Thymus (tissue), 11 donors: ENCODE results near the gene APBB2. TPM values are rescaled to one million over a fixed set of nuclear protein-coding genes. Genes with fewer than 3 reads are reported as not detected.

ENCODE experiments used
- DNase-seq, 9 donors: peaks; one replicate each; pipeline ENCODE4 v3.0.0-alpha.2; 2013; ENCODE audit warnings: low spot score in 9 of 9, low read depth in 6 of 9, missing footprints in 1 of 9
- H3K27ac ChIP-seq, 2 donors: one replicate each; pipeline ENCODE4 v1.5.1; 2013; ENCODE audit warnings: control low read depth in 1 of 2, low read depth in 1 of 2, low read length in 1 of 2, mild to moderate bottlenecking in 1 of 2, moderate library complexity in 1 of 2
- H3K27me3 ChIP-seq, 2 donors: one replicate each; pipeline ENCODE4 v1.5.1; 2013; ENCODE audit warnings: low read length in 1 of 2; ENCODE audit not compliant: control insufficient read depth in 2 of 2, insufficient read depth in 1 of 2
- H3K36me3 ChIP-seq, 2 donors: one replicate each; pipeline ENCODE4 v1.5.1; 2013; ENCODE audit warnings: low read length in 1 of 2, mild to moderate bottlenecking in 1 of 2, moderate library complexity in 1 of 2; ENCODE audit not compliant: control insufficient read depth in 2 of 2, insufficient read depth in 2 of 2
- H3K4me1 ChIP-seq, 2 donors: one replicate each; pipeline ENCODE4 v1.5.1; 2013; ENCODE audit warnings: low read length in 2 of 2; ENCODE audit not compliant: control insufficient read depth in 2 of 2, insufficient read depth in 2 of 2
- H3K4me3 ChIP-seq, 2 donors: one replicate each; pipeline ENCODE4 v1.5.1; 2013; ENCODE audit warnings: low read length in 2 of 2, control low read depth in 1 of 2, mild to moderate bottlenecking in 1 of 2
- H3K9me3 ChIP-seq, 2 donors: one replicate each; pipeline ENCODE4 v1.5.1; 2013; ENCODE audit warnings: low read length in 1 of 2, mild to moderate bottlenecking in 1 of 2; ENCODE audit not compliant: control insufficient read depth in 2 of 2, insufficient read depth in 1 of 2
- WGBS: extraction: QIAGEN DNeasy Blood & Tissue Kit; methylation state at CpG from one replicate; pipeline ENCODE4 v1.1.7; 2013; 5-methylcytosine and 5-hydroxymethylcytosine counted together
- polyA plus RNA-seq: library from polyadenylated mRNA; stranded (reverse); fragments of 200-250 nt; gene quantifications from one replicate; pipeline ENCODE4 v1.2.3, GENCODE V29; 2013
- total RNA-seq: library from RNA; stranded (reverse); fragments of 120-200 nt; gene quantifications from one replicate; pipeline ENCODE4 v1.2.4, GENCODE V29; 2013
- donor health status: healthy.

The APBB2 gene
- total and polyA plus RNA-seq, 2 donors = 10.0 to 20.2 TPM

DNA sequence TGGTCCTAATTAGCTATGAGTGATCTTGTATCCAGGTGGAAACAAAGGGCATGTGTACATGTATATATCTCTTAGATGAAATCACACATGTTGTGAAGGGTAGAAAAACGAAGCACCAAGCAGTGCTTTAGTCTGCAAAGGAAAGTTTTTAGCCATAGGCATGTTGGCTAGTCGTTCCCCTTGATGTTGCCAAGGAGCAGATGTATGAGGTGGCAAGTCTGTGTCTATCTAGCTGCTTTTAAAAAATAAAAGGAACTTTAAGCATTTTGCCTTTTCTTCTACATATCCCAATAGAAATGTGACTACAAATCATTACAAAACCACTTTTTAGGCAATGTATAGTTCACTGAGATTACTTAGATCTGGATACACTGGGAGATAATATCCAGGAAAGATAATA is 401.5 kb downstream of the APBB2 start:
- no peak overlapping the region for H3K4me3 ChIP-seq
- no peak overlapping the region for H3K27ac ChIP-seq
- WGBS = 97% methylated on average over 2 of the region's 2 CpGs
- no peaks in the 10 kb centered on the region for H3K4me1 ChIP-seq
- no peaks in the 10 kb centered on the region for H3K27me3 ChIP-seq
- H3K9me3 ChIP-seq = no peaks in the 10 kb centered on the region
- H3K36me3 ChIP-seq = no peaks in the 10 kb centered on the region
- no peak for DNase-seq

DNA sequence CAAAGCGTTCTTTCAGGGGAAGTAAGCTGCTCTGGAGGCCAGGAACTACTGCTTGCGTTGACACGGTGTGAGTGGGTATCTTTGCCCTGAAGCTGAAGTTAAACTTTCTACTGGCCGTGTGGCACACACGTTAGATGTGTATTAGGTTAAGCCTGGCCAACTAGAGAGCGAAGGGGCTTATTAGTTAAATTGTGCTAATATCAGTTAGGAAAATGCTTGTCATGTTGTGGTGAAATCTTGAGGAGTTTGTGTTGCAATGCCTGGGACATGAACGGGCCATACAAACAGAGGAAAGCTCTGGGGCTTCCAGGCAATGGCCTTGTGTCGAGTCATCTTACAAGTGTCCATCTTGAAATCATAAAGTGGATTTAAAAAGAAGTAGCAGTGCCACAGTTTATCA is 402.0 kb downstream of the APBB2 start:
- H3K27ac ChIP-seq = no peak overlapping the region
- 95% methylated on average over 8 of the region's 8 CpGs for WGBS
- DNase-seq = no peak

DNA sequence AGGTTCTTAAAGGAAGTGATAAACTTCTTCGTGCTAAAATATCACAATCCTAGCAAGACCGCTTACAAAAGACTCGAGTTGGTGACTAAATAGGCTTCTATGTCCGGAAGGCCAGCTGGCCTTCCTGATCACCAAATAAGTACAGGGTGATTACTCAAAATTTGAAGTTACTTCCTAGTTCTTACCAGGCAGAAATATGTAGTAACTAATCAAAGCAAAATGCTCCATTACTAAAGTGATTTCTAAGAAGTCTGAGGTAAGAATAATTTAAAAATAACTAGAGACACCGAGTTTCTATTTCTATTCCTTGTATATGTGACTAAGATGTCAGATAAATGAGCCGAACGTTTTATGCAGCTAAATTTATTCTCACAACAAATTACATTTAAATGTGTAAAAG is 402.4 kb downstream of the APBB2 start:
- 91% methylated on average over 7 of the region's 7 CpGs for WGBS
- Histone ChIP-seq H3K4me3 (no peak overlapping the region), H3K4me1 (no peaks in the 10 kb centered on the region), H3K9me3 (no peaks in the 10 kb centered on the region), H3K36me3 (no peaks in the 10 kb centered on the region), H3K27ac (no peak overlapping the region), H3K27me3 (no peaks in the 10 kb centered on the region)
- DNase-seq = no peak

More for the DNA sequence above, 402.0 kb downstream of the APBB2 start:
- H3K4me1 ChIP-seq = no peaks in the 10 kb centered on the region
- no peaks in the 10 kb centered on the region for H3K36me3 ChIP-seq
- no peaks in the 10 kb centered on the region for H3K9me3 ChIP-seq
- H3K4me3 ChIP-seq = no peak overlapping the region
- H3K27me3 ChIP-seq = no peaks in the 10 kb centered on the region

DNA sequence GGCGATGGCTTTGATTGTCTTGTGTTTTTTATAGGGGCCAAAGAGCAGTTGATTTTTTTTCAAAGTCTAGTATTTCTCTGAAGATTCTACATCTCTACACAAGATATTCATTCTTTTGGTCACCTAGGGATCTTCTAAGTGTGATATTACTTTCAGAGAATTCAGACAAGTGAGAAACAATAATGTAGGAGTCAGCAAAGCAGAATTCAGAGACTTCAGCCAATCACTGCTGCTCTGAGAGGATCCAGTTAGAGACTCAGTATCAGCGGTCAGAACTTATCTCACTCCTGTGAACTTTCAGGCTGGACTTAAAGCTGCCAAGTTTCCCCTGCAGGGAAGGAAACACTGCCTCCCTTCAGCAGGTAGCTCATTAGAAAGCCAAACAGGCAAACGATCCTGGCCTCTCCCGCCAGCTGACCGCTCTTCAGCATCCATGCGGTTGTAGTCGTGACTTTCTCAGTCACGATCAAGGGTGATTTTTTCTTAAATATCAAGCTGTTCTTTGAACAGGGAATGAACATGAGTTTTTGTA is 405.4 kb downstream of the APBB2 start:
- no peaks in the 10 kb centered on the region for H3K9me3 ChIP-seq
- H3K4me1 ChIP-seq = no peaks in the 10 kb centered on the region
- no peak overlapping the region for H3K27ac ChIP-seq
- no peak for DNase-seq
- H3K36me3 ChIP-seq = no peaks in the 10 kb centered on the region
- no peak overlapping the region for H3K4me3 ChIP-seq
- WGBS = 96% methylated on average over 8 of the region's 8 CpGs
- no peaks in the 10 kb centered on the region for H3K27me3 ChIP-seq

DNA sequence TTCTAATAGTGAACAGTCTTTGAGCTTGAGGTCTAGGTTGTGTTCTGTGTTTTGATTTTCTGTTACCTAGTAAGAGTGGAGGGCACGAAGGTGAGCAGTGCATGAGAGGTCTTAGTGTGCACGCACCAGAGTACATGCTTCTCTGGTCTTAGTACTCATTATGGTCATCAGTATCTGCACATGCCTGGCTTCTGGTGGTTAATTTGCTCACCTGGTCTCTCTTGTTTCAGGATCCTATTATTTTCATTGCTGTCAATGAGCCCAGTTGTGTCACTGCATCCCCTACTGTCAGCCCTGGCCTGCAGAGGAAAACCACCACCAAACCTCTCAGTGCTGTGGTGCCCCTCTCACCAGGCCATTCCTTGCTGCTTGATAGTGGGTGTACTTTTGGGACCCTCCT is 409.7 kb downstream of the APBB2 start:
- DNase-seq = no peak
- Histone ChIP-seq H3K9me3 (no peaks in the 10 kb centered on the region), H3K4me1 (no peaks in the 10 kb centered on the region), H3K27me3 (no peaks in the 10 kb centered on the region), H3K36me3 (no peaks in the 10 kb centered on the region), H3K27ac (no peak overlapping the region), H3K4me3 (no peak overlapping the region)
- WGBS = 96% methylated on average over 2 of the region's 2 CpGs

DNA sequence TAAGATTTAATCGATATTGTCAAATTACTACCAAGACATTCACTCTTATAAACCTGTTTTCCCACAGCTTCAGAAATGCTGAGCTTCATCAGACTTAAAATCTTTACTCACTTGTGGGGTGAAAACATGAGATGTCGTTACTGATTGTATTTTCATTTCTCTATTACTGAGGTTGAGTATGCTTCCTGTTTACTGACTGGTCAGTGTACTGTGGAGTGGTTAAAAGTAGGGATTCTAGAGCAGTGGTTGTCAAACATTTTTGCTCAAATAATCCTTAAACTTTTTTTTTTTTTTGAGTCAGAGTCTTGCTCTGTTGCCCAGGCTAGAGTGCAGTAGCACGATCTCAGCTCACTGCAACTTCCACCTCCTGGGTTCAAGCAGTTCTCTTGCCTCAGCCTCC is 414.3 kb downstream of the APBB2 start:
- Histone ChIP-seq H3K36me3 (no peaks in the 10 kb centered on the region), H3K9me3 (no peaks in the 10 kb centered on the region), H3K27ac (no peak overlapping the region), H3K4me3 (no peak overlapping the region), H3K27me3 (no peaks in the 10 kb centered on the region), H3K4me1 (no peaks in the 10 kb centered on the region)
- DNase-seq = no peak
- 90% methylated on average over 3 of the region's 3 CpGs for WGBS

DNA sequence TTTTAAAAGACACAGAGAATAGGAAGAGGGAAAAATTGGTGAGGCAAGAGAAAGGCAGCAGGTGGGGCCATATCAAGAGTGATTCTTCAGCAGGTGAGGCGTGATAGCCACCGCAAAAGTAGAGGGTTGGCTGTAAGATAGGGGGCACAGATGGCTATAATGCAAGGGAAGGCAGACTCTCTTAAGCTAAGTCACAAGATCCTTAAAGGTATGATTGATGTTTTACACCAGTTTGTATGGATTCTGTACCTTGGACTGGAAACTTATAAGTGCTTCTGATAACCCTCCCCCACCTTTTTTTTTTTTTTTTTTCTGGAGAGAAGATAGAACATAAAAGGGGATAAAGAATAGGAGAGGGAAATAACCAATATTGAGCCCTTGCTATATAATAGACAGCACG is 424.6 kb downstream of the APBB2 start:
- Histone ChIP-seq H3K4me3 (no peak overlapping the region), H3K27me3 (no peaks in the 10 kb centered on the region), H3K36me3 (no peaks in the 10 kb centered on the region), H3K4me1 (no peaks in the 10 kb centered on the region), H3K27ac (no peak overlapping the region), H3K9me3 (no peaks in the 10 kb centered on the region)
- no peak for DNase-seq
- 99% methylated on average over 3 of the region's 3 CpGs for WGBS

DNA sequence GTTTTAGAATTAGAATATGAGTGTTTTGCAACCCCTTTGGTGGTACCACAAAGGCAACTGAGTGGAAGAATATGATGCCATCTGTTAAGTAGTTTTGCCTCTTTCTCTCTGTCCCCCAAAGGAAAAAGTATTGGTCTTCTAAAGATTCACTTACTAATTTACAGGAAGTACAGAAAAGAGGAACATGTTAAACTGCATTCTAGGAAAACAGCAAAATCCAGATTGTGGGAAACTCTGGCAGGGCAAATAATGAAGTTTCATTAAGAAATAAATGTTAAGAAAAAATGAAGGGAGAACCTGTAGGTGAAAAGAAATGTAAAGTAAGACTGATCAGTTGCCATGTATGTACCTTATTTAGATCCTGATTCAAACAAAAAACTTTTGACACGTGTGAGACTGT is 425.3 kb downstream of the APBB2 start:
- WGBS = 70% methylated on average over 1 of the region's 1 CpG
- H3K27ac ChIP-seq = no peak overlapping the region
- H3K9me3 ChIP-seq = no peaks in the 10 kb centered on the region
- H3K36me3 ChIP-seq = no peaks in the 10 kb centered on the region
- no peak overlapping the region for H3K4me3 ChIP-seq
- H3K4me1 ChIP-seq = no peaks in the 10 kb centered on the region
- DNase-seq = no peak
- no peaks in the 10 kb centered on the region for H3K27me3 ChIP-seq

DNA sequence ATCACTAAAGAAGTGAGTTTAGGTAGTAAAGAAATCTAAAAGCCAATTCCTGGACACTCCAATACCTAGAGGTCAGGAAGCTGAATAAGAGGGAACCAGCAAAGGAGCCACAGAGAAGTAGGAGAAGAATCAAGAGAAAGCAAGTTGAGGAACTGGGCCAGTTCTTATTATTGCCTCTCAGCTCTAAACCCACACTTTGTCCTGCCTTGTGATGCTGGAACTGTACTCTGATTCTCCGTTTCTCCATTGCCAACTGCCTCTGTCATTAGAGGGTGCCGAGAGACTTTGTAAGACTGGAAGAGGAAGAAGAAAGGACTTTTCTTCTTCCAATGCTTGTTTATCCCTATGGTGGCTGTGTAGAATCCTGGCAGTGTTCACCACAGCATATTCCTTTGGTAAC is 426.0 kb downstream of the APBB2 start:
- WGBS = 99% methylated on average over 2 of the region's 2 CpGs
- no peaks in the 10 kb centered on the region for H3K36me3 ChIP-seq
- H3K27me3 ChIP-seq = no peaks in the 10 kb centered on the region
- H3K4me3 ChIP-seq = no peak overlapping the region
- H3K9me3 ChIP-seq = no peaks in the 10 kb centered on the region
- H3K27ac ChIP-seq = no peak overlapping the region
- DNase-seq = no peak
- no peaks in the 10 kb centered on the region for H3K4me1 ChIP-seq

DNA sequence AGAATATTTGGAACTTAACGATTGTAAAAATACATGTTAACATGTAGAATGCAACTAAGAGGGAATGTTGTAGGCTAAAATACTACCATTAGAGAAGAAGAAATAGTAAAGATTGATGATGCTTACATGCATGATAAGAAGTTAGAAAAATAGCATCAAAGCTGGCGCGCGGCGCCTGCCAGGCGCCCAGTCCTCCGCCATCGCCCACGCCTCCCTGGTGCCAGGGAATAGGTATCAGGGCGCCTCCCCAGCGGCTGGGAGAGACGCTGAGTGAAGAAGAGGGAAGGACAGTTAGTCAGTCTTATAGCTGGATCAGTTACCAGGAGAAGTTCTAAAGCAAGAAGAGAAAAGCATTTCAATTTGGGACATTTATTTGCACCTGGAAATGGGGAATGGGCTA is 428.6 kb downstream of the APBB2 start:
- Histone ChIP-seq H3K9me3 (no peaks in the 10 kb centered on the region), H3K36me3 (no peaks in the 10 kb centered on the region), H3K27ac (no peak overlapping the region), H3K4me3 (no peak overlapping the region), H3K27me3 (no peaks in the 10 kb centered on the region), H3K4me1 (no peaks in the 10 kb centered on the region)
- 99% methylated on average over 12 of the region's 12 CpGs for WGBS
- DNase-seq = no peak
